ENCODE results near the gene BICD1.
A peak's percentile ranks its signal among the peaks of the same experiment; 100 is the strongest.
"Not testable (repeated sequence)": the region's sequence is repeated elsewhere in the genome, so short reads cannot be mapped to it uniquely, and the experiment has no call there.

BICD1 gene

DNA sequence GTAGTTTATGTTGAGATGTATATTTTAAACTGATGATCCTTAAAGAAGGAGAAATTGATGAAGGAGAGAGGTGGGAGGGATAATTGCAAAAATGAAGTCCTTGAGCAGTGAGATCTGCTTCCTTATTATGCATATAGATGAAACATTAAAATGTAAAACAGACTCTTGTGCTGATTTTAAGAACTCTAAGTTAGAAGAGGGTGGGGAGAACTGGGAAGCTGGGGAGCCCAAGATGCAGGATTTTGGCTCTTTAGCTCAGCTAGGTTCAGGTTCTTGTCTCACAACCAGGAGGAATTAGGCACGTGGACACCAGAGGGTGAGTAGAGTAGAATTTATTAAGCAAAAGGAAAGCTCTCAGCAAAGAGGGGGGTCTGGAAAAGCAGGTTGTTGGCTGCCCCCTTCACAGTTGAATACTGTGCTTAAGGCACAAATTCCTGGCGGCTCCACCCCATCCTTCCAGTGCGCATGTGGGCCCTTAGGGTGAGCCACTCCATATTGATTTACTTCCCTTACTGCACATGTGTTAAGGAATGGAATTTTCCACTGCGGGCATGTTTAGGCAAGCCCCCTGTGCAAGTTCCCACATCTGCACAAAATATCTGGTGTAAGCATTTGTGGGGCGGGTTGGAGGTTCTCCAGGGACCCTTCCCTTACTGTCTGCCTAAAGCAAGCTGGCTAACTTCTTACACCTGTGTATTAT lies 141.9 kb downstream of the BICD1 start:
- no peak for DNase-seq (ENCODE audit: low spot score)

DNA sequence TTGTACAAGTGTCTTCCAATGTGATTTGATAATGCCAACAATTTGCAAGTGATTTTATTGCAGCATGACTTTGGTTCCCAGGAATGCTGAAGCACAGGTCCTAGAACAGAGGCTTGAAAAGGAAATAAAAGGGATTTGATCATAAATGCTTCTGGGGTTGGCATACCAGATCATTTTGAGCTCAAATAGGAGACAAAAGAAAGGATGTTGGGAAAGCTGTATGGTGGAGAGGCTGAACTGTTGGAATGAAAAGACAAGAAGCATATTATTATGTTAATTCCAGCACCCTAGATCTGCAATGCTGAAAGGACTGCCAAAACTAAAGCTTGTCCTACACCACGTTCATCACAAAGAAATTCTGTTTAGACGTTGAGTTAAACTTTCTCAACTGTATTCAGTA lies 143.1 kb downstream of the BICD1 start:
- DNase-seq (ENCODE audit: low spot score): no peak

DNA sequence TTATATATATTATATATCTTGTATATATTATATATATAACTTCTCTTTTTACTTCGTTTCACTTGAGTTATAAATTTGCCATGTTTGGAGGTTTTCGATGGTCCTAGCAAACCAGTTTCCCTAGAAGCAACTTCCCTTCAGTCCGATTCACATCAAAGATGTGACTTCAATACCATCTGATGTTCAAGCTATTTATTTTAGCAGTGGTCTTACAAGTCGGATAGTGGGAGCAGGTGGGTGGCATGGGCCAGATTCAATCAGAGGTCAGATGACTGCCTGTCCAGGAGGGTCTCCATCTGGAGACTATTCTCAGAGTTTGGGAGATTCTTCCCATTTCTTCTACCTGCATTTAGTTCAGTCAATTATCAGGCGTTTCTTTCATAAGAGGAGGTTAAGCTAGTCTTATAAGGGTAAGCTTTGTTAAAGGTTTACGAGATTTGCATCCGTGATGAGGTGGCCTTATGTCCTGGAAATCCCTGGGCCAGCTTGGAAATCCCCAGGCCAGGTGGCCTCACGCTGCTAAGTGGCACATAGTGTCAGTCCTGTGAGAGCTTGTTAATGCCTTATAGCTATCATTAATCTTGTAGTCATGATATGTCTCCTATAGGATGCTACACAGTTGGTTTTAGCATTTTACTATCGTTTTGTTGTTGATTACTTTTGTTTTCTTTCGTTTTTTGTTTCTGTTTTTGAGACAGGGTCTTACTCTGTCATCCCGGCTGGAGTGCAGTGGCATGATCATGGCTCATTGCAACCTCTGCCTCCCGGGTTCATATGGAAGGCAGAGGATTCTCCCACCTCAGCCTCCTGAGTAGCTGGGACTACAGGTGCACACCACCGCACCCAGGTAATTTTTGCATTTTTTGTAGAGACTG lies 145.8 kb downstream of the BICD1 start:
- DNase-seq (ENCODE audit: low spot score): no peak

DNA sequence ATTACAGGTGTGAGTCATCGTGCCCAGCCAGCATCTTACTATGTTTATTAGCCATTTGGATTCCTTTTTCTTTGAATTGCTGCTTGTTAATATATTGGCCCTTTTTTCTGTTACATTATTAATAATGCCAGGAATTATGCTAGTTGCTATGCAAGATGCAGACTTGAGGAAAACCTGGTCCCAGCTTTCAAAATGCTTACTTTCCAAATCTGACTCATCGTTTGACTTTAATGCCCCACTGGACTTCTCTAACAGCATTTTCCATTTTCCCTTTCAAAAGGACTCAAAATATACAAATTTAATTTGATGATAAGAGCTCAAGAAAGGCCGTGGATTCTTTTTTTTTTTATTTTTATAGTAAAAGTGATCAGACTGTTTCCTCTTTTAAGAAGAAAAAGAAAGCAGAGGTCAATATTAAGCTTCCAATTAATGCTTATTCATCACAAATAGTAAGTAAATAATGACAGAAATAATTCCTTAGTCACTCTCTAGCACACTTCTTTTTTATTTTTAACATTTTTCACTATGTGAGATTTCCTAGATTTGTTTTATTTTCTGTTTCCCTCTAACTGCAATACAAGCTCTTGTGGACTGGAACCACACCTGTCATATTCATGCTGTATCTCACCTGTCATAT lies 146.6 kb downstream of the BICD1 start:
- DNase-seq (ENCODE audit: low spot score): no peak

DNA sequence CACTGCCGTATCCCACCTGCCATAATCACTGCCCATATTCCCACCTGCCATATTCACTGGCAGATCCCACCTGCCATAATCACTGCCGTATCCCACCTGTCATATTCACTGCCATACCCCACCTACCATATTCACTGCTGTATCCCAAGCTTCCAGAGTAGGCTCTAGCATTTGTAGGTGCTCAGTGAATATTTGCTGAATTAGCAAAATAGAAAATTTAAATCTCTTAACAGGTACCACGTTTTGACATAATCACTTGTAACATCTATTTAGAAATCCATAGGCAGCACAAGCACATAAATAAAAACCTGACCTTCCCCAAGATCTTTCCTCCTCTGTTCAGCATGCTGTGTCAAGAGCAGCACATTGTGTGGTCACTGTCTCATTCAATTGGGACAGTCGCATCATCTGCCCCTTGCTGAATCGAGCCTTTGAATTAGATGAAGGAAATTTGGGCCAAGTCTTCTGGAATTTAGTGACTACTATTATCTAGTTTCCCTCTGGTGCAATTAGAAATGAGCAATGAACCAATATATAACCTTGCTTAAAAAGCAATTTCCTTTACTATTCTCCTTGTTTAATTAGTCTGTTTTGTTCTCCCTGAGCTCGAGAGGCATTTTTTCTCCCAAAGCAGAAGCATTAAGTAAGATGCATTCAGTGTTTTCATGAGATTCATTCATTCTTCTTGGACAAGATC lies 147.8 kb downstream of the BICD1 start:
- no peak for DNase-seq (ENCODE audit: low spot score)

DNA sequence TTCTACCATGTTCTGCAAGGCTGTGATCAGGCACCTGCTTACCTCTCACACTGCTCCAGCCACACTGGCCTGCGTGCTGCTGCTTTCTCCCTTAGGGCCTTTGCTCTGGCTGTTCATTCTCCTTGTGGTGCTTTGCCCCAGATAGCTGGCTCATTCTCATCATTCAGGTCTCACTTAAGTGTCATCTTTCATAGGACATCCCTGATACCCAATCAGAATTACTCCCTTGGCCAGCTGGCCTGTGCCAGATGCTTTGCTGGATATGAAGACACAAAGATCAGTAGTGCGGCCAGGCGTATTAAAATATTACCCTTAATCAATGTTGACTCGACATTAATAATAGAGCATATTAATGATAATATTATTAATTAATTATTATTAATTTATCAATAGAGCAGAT lies 148.9 kb downstream of the BICD1 start:
- no peak for DNase-seq (ENCODE audit: low spot score)

DNA sequence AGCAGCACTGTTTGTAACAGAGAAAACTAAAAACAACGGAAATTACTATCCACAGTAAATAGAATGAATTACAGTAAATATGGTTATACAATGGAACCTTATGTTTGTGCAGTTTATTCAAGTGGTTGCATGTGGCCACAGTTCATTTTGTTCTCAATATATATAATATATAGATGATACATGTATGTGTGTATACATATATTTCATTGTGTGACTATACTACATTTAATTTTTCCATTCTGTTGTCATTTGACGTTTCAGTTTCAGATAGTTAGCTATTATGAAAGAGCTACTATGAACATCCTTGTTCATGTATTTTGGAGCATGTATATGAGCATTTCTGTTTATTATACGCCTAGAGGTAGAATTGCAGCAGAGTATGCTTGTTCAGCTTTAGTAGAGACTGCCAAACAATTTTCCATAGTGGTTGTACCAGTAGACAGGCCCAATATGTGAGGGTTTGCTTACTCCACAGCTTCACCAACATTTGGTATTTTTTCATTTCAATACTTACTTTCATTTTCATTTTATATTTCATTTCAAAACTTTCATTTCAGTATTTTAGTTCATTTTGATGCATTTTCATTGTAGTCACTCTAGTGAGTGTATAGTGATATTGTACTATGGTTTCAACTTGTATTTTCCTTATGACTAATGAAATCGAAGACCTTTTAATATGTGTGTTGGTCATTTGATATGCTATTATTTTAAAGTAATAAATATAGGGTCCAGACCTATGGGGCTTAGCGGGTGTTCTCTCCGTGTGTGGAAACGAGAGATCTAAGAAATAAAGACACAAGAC lies 151.2 kb downstream of the BICD1 start:
- no peak for DNase-seq (ENCODE audit: low spot score)

DNA sequence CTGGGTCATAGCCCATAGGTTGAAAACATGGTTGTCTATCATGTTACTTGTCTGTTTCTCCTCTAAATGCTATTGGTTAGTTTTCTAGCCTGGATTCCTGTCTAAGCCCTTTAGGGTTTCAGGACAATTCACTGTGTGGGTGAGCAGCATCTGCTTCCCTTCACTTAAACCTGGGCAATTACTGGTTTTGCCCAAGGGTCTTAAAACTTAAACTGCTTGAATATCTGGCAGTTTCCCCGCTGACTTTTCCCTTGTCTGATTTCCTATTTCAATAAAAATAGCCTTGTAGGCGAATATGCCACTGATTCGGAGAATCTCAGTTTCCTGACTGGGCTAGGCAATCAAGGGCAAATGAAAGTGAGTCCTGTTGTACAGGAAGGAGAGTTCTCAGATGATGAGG lies 154.0 kb downstream of the BICD1 start:
- DNase-seq (ENCODE audit: low spot score): no peak

DNA sequence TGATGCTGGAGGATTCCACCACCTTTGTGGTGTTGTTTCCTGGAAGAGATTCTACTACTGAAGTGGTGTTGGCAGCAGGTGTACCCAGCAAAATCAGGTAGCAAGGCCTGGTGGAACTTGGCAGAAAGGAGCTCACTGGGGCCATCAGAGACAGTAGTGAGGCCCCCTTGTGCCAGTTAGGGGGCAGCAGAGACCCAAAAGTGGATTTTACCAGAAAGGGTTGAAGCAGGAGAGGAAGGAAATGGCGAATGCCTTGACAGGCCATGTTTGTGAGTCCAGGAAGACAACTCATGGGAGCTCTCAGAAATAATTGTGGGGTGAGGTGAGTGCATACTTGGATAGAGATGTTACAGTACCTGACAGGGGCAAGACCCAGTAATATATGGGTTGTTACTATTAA lies 155.0 kb downstream of the BICD1 start:
- DNase-seq (ENCODE audit: low spot score): no peak

DNA sequence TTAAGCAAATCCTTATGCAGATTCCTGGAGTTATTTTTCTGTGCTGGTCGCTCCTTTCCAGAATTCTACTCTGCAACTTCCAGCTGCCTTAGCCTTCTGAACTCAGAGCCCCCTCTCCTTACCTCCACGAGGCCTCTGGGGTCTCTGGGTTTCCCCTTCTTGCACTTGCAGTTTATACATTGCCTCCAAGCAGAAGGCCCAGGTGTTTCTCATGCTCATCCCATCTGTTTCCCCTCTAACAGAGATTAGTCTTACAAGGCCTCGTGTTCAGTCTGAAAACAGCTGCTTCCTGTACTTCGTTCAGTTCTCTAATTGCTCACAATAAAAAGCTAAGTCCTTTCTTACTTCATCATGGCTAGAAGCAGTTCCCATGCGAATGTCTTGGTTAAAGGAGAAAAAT lies 158.3 kb downstream of the BICD1 start:
- DNase-seq (ENCODE audit: low spot score): no peak

DNA sequence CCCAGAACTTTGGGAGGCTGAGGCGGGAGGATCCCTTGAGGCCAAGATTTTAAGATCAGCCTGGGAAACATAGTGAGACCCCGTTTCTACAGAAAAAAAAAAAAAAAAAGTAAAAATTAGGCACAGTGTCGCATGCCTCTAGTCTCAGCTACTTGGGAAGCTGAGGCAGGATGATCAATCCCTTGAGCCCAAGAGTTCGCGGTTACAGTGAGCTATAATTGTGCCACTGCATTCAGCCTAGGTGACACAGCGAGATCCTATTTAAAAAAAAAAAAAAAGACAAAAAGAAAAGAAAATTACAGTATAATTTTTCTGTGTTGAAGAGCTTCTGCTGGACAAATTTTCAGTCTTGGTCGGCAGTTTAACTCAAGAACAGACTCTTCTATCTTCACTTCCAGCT lies 158.8 kb downstream of the BICD1 start:
- no peak for DNase-seq (ENCODE audit: low spot score)

DNA sequence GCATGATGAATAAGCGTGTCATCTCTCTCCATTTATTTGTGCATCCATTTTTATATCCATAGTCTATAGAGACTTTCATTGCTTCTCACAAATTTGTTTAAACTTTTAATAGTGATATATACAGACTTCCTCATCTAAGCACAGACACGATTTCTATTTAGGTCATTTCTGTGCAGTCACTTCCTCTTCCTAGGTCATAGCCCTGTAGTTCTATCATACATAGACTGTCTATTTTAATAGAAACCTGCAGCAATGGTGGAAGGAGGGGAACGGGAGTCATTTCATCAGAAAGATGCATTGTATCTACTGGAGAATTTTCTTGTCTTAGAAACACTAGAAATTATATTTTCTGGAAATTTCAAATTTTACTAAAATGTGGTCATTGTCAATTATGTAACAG lies 159.3 kb downstream of the BICD1 start:
- no peak for DNase-seq (ENCODE audit: low spot score)

DNA sequence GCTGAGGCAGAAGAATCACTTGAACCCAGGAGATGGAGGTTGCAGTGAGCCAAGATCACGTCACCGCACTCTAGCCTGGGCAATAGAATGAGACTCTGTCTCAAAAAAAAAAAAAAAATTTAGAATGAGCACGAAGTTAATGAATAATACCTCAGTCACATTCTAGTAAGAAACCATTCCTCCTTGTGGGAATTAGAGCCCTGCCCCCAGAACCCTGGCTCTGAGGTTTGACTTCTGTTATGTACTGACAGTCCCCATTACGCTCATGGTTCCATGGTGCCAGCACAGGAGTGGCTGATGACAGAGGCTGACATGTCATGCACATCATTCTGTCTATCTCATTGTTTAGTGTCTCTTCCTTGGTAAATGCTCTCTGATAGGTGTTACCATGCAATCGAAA lies 160.1 kb downstream of the BICD1 start:
- DNase-seq (ENCODE audit: low spot score): no peak

DNA sequence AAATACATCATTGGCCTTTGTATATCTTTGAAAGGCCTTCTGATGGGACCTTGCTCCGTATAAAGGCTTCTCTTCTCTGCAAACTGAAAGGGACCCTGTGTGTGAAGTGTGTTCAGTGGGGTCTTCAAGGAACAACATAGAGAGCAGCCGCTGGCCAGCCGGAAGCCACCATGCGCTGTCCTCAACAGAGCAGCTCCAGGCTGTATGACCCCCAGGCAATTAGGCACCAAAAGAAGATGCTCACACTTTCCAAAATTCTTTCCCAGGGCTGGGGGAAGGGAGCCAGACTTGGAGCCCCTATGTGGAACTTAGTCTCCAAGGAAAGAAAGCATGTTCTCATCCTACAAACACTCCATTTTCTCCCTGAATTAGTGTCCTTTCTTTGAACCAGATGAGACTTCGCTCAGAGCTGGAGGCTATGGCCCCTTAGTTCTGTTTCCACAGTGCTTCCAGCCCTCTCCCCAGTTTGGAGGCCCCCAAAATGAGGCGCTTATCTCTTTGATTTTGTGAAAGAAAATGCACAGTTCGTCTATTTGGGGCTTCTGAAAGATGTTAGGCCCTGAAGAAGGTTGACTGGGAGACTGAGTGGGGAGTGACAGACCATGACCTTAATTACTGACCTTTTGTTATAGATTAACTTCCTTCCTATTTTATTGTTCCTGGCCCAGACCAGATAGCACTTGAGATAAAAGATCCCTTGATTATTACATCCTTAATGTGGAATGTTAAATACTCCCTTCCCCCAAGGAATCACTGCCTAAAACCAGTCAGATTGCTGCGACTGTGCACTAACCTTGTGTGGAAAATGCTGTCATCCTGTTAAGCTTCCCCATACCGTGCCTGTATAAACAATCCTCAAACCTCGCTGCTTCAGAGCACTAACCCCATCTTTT lies 164.4 kb downstream of the BICD1 start:
- peak; percentile 26 for DNase-seq (ENCODE audit: low spot score)

DNA sequence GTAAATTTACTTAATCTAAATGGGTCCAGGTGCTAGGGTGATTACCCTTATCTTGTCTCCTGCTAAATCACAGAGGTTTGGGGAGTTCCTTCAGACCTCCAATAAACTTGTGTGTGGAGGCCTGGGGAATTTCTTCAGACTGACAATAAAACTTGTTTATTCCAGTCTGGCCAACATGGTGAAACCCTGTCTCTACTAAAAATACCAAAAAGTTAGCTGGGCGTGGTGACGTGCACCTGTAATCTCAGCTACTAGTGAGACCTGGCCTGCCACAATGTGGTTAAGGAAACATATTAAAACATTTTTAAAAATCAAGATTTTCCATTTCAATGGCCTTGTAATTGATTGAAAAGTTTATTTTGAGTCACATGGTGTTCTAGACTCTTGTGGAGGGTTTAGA lies 165.8 kb downstream of the BICD1 start:
- no peak for DNase-seq (ENCODE audit: low spot score)

DNA sequence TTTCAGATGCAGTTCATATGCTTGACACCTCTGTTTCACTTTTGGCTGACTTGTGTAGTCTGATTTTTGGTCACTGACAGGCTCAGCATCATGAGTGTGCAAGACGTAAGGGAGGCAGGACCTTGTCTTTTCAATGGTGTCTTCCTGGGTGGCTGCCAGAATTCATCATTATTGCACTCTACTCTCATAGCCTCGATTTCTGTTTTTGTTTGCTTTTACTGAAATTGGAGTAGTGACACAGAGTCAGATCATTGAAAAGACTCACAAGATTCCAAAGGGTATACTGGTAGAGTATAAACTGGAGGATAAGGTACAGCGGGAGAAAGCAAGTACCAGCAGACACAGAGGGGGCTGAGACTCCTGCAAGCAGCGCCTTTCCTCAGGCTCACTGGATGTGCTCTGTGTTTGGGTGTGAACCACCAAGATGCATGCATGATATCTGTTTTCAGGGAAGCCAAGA lies 166.4 kb downstream of the BICD1 start:
- DNase-seq (ENCODE audit: low spot score): no peak

DNA sequence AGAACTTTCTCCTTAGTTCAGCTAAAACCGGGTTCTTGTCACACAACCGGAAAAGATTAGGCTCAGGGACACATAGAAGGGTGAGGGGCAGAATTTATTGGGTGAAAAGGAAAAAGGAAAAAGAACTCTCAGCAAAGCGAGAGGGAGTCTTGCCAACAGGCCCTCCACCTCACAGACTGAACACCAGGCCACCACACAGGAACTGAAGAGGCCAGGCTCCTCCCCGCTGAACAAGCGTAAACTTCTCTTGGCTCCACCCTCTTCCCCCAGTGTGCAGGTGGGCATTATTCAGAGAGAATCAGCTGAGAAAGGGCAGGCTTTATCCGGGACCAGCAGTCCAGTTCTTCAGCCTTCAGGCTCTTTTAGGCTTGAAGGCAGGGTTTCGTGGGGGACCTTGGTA lies 167.1 kb downstream of the BICD1 start:
- DNase-seq (ENCODE audit: low spot score): no peak

DNA sequence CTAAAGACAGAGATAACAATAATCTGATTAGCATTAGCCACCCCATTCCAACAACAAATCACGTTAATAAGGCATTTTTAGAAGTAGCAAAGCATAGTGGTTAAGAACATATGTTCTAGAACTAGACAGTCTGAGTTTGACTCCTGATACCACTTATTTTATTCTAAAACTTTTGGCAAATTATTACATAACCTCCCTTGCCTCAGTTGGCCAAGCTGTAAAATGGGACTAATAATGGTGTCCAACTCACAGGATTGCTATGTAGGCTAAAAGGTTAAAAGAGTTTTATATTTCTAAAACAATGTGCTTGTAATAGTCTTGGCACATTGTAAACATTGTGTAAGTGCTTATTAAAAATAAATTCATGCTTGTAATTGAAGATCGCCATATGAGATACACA lies 168.0 kb downstream of the BICD1 start:
- DNase-seq (ENCODE audit: low spot score): no peak

DNA sequence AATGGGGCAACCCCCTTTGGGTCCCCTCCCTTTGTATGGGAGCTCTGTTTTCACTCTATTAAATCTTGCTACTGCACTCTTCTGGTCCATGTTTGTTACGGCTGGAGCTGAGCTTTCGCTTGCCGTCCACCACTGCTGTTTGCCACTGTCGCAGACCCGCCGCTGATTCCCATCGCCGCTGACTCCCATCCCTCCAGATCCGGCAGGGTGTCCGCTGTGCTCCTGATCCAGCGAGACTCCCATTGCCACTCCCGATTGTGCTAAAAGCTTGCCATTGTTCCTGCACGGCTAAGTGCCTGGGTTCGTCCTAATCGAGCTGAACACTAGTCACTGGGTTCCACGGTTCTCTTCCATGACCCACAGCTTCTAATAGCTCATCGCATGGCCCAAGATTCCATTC lies 168.9 kb downstream of the BICD1 start:
- DNase-seq (ENCODE audit: low spot score): not testable (repeated sequence)

DNA sequence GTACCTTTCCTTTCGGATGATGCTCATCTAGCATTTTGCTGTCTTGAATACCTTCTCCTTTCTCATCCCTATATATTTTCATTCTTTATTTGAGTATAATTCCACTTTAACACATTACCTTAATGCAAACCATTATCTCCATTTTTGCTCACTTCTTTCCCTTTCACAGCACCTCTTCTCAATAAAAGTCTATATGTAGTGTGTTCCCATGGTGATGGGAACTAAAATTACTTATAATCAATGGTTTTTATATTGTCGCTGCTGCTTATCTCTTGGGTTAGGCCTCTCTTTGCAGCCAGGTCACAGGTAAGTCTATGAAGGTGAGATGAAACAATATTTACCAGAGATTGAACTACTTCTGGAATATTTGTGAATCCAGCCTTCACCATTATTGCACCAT lies 171.1 kb downstream of the BICD1 start:
- no peak for DNase-seq (ENCODE audit: low spot score)

DNA sequence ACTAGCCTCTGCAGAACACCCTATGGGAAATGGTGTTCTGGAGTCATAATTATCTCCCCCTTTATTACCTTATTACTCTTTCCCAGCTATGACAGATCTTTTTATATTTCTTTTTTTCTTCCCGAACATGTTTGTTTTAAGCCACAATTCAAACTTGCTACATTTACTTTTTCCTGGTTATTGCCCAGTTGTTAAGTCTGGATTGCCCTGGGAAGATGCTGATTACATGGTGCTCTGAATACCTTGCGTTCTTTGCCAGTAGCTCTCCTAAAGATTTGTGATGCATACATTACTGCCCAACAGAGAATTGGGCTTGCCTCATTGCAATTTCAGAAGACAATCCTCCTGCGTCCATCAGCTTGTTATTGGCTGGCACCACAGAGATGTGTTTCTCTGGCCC lies 174.5 kb downstream of the BICD1 start:
- peak; percentile 32 for DNase-seq (ENCODE audit: low spot score)
